HG02943 (cell line): Measurements from ENCODE around the gene CYP2E1.
"Not testable (repeated sequence)": the region's sequence is repeated elsewhere in the genome, so short reads cannot be mapped to it uniquely, and the experiment has no call there.

Source experiments
- ATAC-seq: cut with Tn5 transposase; IDR thresholded peaks from one replicate; pipeline ENCODE4 v1.9.1; 2021; ENCODE audit warnings: mild to moderate bottlenecking, low read depth, moderate library complexity; ENCODE audit not compliant: unreplicated experiment

CYP2E1 gene

GRCh38 chr10:133526957-133527588 lies at the start of gene CYP2E1:
Gene CYP2E1, plus strand, starts transcription at chr10:133527363. Its CDS starts 33 bp downstream, at chr10:133527396.
- ATAC-seq = no peak

GRCh38 chr10:133481086-133481643 lies 46.0 kb upstream of the CYP2E1 start:
- ATAC-seq = no peak

GRCh38 chr10:133481657-133482056 lies 45.5 kb upstream of the CYP2E1 start:
- ATAC-seq = no peak

GRCh38 chr10:133484818-133485217 lies 42.3 kb upstream of the CYP2E1 start:
- ATAC-seq = no peak

GRCh38 chr10:133487085-133487484 lies 40.1 kb upstream of the CYP2E1 start:
- ATAC-seq = no peak

GRCh38 chr10:133488354-133488753 lies 38.8 kb upstream of the CYP2E1 start:
- ATAC-seq = no peak

- ATAC-seq = no peak
These were observed 37.2 kb upstream of the CYP2E1 start for GRCh38 chr10:133489816-133490588.

- ATAC-seq = not testable (repeated sequence)
These were observed 33.6 kb upstream of the CYP2E1 start for GRCh38 chr10:133493562-133493961.

GRCh38 chr10:133497363-133497762 lies 29.8 kb upstream of the CYP2E1 start:
- not testable (repeated sequence) for ATAC-seq

GRCh38 chr10:133499176-133499575 lies 28.0 kb upstream of the CYP2E1 start:
- not testable (repeated sequence) for ATAC-seq

GRCh38 chr10:133500897-133501296 lies 26.3 kb upstream of the CYP2E1 start:
- ATAC-seq = not testable (repeated sequence)

- ATAC-seq = no peak
These were observed 17.5 kb upstream of the CYP2E1 start for GRCh38 chr10:133509700-133510099.

GRCh38 chr10:133511408-133511807 lies 15.8 kb upstream of the CYP2E1 start:
- no peak for ATAC-seq

GRCh38 chr10:133511907-133512528 lies 15.1 kb upstream of the CYP2E1 start:
- ATAC-seq = no peak

GRCh38 chr10:133515471-133515870 lies 11.7 kb upstream of the CYP2E1 start:
- no peak for ATAC-seq

GRCh38 chr10:133516057-133516456 lies 11.1 kb upstream of the CYP2E1 start:
- ATAC-seq = no peak

- not testable (repeated sequence) for ATAC-seq
These were observed 8.6 kb upstream of the CYP2E1 start for GRCh38 chr10:133518517-133518916.

- ATAC-seq = peak; percentile 85
These were observed 6.9 kb upstream of the CYP2E1 start for GRCh38 chr10:133520193-133520738.

GRCh38 chr10:133523631-133524203 lies 3.4 kb upstream of the CYP2E1 start:
- no peak for ATAC-seq

GRCh38 chr10:133525444-133525843 lies 1.7 kb upstream of the CYP2E1 start:
- ATAC-seq = no peak
